ENCODE data around the gene SOWAHA.
"Not testable (repeated sequence)": the region's sequence is repeated elsewhere in the genome, so short reads cannot be mapped to it uniquely, and the experiment has no call there.

The SOWAHA gene

DNA sequence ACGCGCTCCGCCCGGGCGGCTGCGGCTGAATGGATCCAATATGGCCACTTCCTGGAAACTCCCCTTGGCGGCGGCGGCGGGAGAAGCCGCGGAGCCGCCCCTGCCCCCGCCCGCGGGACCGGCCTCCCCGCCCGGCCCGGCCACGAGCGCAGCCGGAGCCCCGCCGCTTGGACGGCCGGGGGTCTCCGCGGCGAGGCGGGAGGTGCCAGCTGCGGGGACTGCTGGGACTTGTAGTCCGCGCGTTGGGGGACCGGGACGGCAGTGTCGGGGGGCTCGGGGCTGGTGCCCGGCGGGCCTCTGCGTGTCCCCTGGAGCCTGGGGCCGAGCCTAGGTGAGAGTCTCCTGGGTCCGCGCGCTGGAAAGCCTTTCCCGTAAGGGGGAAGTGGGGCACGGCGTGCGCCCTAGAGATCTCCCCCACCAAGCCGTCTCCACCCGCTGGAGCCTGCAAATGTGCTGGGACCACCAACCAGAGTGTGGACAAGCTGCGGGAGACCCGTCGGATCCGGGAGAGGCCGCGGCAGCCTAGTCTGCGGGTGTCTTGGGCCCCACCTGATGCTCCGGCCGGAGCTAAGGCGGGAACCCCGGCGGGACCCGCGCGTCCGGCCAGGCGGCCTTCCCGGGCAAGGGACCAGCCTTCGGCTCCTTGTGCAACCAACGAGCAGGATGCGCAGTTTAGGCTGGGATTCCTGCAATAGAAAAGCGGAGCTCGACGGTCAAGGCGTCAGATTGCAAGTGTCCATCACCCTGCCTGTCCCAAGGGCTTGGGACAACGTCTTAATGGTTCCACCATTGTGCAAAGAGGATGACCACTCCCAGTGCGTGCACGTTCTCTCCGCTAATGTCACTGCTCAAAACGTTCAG, 35.7 kb upstream of the SOWAHA start, which contains the start of gene SEPTIN8:
Gene SEPTIN8 (minus strand): TSS at position 31 of the 861 bp plus-strand sequence. CDS start 102 bp downstream, outside the sequence.
- no peak for DNase-seq (ENCODE audit: extremely low read depth in 1 of 2, low read depth in 1 of 2)

DNA sequence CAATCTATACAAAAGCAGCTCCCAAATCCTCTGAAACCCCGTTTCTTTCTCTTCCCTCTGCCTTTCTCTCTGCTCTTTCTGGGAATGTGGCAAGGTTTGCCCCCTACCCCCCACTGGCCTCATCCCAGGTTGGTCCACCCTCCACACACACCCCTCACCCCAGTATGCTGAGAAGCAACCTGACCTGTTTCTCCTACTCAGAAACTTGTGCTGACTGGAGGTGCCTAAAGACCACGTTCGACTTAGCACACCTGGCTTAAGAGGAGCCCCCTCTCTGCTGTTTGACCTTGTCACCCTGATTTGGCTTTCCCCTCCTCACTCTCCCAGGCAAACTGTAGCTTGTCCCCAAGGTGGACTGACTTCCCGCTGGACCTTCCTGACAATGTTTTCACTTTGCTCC, 35.0 kb upstream of the SOWAHA start:
- DNase-seq (ENCODE audit: extremely low read depth in 1 of 2, low read depth in 1 of 2) = no peak

DNA sequence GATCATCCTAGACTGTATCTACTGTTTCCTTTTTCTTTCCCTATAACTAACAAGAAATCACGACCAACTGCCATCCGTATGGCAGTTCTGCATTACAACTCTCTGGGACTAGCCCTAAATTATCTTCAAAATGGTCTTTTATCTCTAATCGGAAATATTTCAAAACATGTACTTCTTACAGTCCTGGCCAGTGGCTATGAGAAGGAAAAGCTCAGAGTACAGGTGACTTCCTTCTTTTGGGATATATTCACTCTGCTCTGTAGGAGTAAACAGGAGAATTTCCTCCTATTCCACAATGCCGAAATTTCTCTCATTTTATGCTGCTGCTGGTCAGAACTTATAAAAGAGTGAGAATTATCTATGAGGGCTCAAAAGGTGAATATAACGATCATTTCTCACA, 34.2 kb upstream of the SOWAHA start:
- DNase-seq (ENCODE audit: extremely low read depth in 1 of 2, low read depth in 1 of 2) = no peak

DNA sequence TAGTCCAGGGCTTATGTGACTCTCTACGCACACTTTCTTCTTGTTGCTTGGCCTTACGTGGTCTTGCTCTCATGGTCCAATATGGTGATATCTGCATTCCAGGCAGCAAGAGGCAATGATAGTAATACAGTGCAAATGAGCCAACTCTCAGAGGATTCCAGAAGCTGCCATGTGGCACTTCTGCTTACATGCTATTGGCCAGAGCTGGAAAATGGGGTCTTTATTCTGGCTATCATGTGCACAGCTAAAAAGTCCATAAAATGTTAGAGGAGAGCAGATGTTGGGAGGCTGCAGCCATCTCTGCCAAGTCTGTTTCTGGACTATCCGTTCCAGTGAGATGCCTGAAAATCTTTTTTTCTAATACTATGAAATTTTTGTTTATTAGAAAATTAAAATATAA, 33.1 kb upstream of the SOWAHA start:
- no peak for DNase-seq (ENCODE audit: extremely low read depth in 1 of 2, low read depth in 1 of 2)

DNA sequence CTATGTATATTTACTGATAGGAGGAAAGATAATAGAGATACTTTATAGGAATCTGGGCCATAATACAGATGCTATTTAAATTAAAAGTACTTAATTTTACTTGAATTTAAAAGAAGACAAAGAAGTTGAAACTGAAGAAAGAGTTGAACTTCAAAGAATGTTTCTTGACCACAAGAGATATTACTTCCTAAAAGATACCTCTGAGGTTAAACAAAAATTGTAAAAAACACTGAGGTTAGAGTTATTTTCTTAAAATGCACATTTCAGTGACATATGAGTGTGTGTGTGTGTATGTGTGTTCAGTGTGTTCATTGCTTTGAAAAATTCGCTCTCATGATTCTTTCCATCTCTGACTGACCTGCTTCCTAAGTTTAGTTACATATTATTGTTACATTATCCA, 32.5 kb upstream of the SOWAHA start:
- no peak for DNase-seq (ENCODE audit: extremely low read depth in 1 of 2, low read depth in 1 of 2)

DNA sequence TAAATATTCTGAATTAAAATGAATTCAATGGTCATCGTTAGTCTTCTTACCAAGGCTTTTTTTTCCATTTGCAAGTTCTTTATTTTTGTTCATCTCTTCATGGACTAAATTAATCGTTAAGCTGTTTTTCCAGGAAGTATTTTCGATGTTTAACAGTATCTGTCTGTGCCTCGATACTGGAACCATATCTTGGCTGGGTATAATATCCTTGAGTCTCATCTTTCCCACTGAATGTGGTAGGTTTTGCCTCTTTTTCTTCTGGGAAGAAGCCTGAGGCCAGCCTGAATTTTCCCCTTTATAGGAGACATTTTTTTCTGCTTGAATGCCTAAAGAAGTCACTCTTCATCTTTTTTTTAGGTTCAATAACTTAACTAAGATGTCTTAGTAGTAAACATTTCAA, 32.1 kb upstream of the SOWAHA start:
- no peak for DNase-seq (ENCODE audit: extremely low read depth in 1 of 2, low read depth in 1 of 2)

DNA sequence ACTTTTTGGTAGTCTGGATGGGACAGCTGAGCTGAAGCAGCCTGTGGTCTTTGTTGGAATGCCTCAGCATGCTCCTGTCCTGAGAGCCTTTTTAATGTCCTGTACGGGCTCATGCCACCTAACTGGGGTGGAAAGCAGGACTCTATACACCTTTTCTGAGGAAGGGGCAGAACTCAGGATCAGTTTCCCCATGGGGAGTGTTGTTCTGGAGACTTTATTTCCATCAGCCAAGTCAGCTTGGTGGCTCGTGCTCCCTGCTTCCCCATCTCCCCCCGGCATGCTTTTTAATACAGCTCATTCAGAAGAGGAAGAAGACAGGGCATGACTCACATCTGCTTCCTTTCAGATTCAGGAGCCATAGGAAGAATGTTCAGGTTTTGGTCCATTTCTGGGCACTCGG, 31.0 kb upstream of the SOWAHA start:
- DNase-seq (ENCODE audit: extremely low read depth in 1 of 2, low read depth in 1 of 2) = no peak

DNA sequence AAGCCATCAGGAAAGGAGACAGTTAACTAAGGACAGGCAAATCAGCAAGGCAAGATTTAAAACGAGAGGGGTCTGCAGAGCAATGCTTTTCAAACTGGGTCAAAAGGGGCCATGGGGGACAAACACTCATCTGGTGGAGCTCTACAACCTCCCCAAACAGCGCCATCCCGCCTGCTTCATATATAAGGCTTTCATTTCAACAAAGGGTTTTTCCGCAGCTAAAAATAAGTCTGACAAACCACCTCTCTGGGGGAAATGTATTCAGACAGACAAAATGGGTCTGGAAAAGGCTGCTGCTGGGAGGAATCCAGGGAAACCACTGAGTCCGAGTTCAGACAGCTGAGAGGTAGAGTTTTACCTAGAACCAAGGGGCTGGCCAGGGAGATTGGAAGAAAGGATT, 27.7 kb upstream of the SOWAHA start:
- no peak for DNase-seq (ENCODE audit: extremely low read depth in 1 of 2, low read depth in 1 of 2)

DNA sequence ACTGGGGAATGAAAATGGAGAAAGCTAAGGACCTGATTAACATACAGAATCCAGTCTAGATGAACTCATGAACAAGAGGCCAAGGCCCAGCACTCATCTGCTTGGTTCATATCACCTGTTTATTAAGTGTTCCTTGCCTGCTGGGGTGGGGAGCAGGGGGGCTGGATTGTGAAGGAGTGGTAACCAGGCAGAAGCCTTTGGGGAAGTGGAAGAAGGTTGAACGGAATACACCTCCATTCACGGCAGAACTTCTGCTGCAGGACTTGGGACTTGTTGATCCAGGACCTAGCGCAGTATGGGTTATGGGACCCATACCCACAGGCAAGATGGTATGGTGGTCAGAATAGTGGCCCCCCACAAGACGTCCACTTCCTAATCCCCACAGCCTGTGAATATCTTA, 27.2 kb upstream of the SOWAHA start:
- no peak for DNase-seq (ENCODE audit: extremely low read depth in 1 of 2, low read depth in 1 of 2)

DNA sequence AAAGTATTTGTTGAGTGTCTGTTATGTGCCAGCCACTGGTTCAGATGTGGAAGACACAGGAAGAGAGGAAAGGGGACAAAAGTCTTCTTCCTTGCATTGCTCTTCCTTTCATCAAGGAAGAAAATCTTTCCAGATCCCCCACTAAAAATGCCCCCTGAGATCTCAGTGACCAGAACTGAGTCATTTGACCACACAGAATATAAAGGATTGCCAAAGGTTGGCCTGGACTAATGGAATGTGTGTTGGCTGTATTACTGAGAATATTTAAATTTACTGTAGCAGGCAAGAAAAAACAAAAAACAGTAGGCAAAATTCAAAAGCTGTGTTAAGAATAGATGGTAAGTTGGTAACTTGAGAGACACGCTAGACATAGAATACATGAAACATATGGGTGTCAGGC, 26.0 kb upstream of the SOWAHA start:
- no peak for DNase-seq (ENCODE audit: extremely low read depth in 1 of 2, low read depth in 1 of 2)

DNA sequence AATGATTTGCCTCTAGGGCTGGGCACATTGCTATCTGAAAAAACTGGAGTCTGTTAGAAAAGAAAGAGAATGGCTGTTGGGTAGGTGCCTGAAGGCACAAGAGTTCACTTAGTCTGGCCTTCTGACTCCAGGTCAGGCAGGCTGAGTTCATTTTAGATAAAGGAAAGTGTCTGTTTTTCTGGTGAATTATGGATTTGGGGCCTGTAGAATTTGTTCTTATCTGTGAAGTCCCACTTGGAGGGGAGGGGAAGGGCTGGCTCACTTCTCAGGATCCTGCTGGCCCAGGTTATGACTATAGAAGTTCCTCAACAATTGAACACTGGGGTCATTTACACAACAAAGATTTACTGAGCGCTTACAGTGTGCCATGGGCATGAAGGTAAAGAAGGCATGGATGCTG, 24.6 kb upstream of the SOWAHA start:
- no peak for DNase-seq (ENCODE audit: extremely low read depth in 1 of 2, low read depth in 1 of 2)

DNA sequence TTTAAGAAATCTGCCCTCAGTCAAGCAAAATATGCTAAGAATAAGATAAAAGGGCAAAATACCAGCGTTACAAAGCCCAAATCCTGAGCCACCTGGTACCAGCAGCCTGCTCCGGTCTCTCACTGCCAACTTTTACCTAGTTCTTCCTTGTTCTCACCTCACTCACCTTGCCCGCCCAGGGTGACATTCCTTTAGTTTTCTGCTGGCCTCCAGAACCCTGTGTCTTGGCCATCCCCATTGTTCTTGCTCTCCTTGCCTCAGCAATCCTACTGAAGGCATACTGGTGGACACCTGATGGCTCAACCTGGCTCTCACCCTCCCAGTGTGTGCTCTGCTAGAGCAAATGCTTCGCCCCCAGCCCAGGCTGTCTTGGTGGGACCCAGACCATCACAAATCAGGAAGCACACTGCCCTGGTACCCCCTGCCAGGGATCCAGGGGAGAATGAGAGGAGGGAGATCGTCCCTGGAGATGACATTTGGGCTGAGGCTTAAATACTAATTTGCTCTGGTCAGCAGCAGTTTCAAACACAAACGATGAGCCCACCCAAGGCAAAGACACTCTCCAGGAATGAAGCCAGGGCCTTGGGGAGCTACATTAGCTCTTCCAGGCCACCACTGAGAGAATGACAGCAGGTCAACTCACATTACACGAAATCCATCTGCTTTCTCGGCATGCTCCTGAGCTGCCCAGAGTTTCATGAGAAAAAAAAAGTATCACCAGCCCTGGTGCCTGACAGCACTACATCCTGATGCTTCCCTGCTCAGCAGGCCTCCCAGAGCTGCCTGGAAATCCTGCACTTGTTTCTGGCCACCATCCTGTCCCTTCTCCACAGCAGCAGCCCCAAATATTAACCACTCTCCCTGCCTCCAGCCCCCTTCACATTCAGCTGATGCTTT, 23.9 kb upstream of the SOWAHA start:
- no peak for DNase-seq (ENCODE audit: extremely low read depth in 1 of 2, low read depth in 1 of 2)

DNA sequence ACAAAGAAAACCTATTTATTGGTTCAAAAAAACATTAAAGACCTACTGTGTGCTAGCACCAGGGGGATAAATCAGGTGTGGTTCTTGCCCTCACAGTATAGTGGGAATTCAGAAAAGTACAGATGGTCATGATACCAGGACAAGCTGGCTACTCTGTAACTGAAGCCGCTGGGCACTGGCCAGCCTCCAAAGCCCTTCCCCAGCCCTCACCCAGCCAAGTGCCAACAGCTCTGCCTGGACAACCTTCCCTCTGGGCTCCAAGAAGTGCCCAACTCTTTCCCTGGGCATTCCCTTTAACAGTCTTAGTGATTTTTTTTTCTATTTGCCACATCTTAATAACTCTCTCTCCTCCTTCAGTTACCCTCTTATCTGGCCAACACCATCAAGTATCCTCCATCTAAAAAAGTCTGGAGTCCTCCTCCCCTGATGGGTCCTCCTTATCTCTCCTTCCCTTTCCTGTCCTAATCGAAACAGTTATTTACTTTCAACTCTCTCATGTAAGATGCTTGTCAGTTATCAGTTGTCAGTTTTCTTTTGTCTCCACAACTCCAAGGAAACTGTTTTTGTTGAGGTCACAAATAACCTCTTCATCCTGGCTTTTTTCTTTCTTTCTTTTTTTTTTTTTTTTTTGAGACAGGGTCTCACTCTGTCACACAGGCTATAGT, 22.8 kb upstream of the SOWAHA start:
- DNase-seq (ENCODE audit: extremely low read depth in 1 of 2, low read depth in 1 of 2) = no peak

DNA sequence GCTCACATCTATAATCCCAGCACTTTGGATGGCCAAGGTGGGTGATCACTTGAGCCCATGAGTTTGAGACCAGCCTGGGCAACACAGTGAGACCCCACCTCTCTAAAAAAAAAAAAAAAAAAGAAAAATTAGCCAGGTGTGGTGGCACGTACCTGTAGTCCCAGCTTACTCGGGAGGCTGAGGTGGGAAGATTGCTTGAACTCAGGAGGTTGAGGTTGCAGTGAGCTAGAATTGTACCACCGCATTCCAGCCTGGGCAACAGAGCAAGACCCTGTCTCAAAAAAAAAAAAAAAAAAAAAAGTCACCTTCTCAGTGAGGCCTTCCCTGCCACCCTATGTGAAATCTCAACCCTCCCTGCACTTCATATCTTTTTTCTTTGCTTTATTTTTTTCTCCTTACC, 22.1 kb upstream of the SOWAHA start:
- DNase-seq (ENCODE audit: extremely low read depth in 1 of 2, low read depth in 1 of 2) = no peak

DNA sequence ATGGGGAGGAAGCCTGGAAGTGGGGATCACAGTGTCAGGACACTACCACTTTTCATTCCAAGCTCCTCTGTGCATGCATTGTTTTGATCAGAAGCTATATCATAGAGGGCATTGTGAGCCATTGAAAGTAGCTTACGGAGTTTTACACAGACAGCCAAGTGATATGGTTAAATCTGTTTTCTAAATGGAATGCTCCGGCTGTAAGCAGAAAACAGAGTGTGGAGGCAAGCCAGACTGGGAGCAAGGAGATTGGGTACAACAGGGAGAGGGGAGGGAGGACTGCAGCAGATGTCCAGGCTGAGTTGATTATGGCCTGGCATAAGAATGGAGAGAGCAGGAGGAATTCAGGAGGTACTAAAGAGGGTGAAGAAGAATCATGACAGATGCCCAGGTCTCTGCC, 15.5 kb upstream of the SOWAHA start:
- no peak for DNase-seq (ENCODE audit: extremely low read depth in 1 of 2, low read depth in 1 of 2)

DNA sequence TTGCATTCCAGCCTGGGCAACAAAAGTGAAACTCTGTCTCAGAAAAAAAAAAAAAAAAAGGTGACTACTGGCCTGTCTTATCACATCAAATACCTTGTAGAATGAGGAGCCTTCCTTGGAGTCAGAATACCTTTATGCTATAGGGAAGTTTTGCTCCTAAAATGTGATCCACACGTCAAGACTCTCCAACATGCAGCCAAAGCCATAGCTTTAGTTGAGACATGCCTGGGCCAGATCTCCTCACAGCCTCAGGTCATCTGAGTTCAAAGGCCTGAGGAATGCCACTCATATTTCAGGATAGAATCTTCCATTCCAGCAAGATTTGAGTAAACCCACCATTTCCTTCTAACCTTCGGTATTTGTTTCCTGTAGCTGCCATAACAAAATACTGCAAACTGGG, 13.7 kb upstream of the SOWAHA start:
- DNase-seq (ENCODE audit: extremely low read depth in 1 of 2, low read depth in 1 of 2) = no peak

DNA sequence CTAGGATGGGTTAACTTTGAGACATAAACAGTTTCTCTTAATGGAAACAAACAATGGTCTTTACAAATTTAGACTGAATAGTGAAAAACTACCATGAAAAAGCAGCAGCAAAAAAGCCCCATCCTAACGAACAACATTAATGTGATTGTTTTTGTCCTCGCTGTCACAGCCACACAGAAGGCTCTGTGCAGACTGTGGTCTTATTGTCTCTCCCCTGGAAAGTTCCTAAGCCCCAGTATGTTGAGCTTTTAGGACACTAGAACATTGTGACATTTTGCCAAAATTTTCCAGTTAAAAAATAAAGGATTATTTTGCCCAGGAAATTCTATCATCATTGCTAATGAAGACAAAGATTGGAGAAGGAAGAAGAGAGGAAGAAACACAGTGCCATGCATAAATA, 12.6 kb upstream of the SOWAHA start:
- DNase-seq (ENCODE audit: extremely low read depth in 1 of 2, low read depth in 1 of 2) = no peak

DNA sequence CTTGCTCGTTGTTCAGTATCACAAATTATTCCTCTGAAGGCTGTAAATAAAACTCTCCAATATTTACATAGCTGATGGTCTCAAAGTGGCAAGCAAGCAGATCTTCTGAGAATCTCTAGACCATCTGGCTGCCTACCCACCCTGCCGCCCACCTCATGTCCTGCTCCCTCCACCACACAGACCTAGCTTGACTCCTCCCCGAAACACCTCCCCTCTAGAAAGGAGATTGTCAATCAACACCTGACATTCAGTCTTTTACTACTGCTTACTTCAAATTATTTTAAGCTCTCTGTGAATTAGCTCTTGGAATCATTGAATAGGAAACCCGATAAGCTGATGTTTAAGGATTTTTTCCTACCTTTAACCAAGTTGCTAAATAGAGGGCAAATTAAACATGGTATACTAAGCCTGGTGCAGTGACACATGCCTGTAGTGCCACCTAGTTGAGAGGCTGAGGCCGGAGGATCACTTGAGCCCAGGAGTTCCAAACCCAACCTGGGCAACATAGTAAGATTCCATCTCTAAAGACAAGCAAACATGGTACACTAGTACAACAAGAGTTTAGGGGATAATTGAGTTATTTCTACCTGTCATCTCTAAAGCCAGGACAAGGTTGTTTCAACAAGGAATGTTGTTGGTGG, 10.9 kb upstream of the SOWAHA start:
- no peak for DNase-seq (ENCODE audit: extremely low read depth in 1 of 2, low read depth in 1 of 2)

DNA sequence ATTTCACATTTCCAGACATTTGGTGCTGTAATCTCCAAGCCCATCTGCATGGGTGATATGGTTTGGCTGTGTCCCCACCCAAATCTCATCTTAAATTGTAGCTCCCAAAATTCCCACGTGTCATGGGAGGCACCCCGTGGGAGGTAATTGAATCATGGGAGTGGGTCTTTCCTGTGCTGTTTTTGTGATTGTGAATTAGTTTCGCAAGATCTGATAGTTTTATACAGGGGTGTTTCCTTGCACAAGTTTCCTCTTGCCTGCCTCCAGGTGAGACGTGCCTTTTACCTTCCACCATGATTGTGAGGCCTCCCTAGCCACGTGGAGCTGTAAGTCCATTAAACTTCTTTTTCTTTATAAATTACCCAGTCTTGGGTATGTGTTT, 10.4 kb upstream of the SOWAHA start:
- not testable (repeated sequence) for DNase-seq (ENCODE audit: extremely low read depth in 1 of 2, low read depth in 1 of 2)

DNA sequence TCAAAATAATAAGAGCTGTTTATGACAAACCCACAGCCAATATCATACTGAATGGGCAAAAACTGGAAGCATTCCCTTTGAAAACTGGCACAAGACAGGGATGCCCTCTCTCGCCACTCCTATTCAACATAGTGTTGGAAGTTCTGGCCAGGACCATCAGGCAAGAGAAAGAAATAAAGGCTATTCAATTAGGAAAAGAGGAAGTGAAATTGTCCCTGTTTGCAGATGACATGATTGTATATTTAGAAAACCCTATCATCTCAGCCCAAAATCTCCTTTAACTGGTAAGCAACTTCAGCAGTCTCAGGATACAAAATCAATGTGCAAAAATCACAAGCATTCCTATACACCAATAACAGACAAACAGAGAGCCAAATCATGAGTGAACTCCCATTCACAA, 8.9 kb upstream of the SOWAHA start:
- not testable (repeated sequence) for DNase-seq (ENCODE audit: extremely low read depth in 1 of 2, low read depth in 1 of 2)

DNA sequence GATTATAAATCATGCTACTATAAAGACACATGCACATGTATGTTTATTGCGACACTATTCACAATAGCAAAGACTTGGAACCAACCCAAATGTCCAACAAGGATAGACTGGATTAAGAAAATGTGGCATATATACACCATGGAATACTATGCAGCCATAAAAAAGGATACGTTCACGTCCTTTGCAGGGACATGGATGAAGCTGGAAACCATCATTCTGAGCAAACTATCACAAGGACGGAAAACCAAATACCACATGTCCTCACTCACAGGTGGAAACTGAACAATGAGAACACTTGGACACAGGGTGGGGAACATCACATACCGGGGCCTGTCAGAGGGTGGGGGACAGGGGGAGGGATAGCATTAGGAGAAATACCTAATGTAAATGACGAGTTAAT, 7.2 kb upstream of the SOWAHA start:
- not testable (repeated sequence) for DNase-seq (ENCODE audit: extremely low read depth in 1 of 2, low read depth in 1 of 2)
